Panc1 (cell line): ENCODE data around the gene NOS1.

ENCODE experiments used
- CTCF ChIP-seq: fragments of 450-650 bp; IDR thresholded peaks from 2 replicates; pipeline ENCODE4 v1.5.1; 2017; ENCODE audit warnings: mild to moderate bottlenecking
- POLR2AphosphoS5 ChIP-seq: IDR thresholded peaks from 2 replicates; pipeline ENCODE4 v1.6.1; 2012; ENCODE audit warnings: mild to moderate bottlenecking, low read depth, low read length, moderate library complexity
- SIN3A ChIP-seq: IDR thresholded peaks from 2 replicates; pipeline ENCODE4 v1.6.1; 2012; ENCODE audit warnings: low read depth, mild to moderate bottlenecking, low read length, moderate library complexity, borderline replicate concordance; ENCODE audit not compliant: insufficient read depth
- TF ChIP-seq, protein P1 (sequence below), 2 experiments: IDR thresholded peaks; 2 replicates each; pipeline ENCODE4 v1.6.1; 2011 to 2012; ENCODE audit warnings: low read depth in 2 of 2, control low read depth in 1 of 2, low read length in 1 of 2, mild to moderate bottlenecking in 1 of 2, moderate library complexity in 1 of 2; ENCODE audit not compliant: insufficient read depth in 1 of 2

DNA sequence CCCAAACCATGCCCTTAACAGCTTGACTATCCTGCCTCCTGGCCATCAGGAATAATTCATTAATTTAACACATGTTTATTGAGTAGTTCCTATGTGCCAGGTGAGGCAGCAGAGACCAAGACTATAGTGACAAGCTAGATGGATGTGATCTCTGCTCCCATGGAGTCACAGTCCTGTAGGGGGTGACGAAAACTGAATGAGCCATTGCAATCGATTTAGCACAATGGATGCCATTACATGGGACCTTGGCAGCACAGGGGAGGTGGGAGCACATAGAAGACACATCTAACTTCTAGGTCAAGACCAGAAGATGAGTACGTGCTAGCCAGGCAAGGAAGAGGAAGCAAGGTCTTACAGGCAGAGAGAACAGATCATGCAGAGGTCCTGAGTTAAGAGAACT is 68.7 kb downstream of the NOS1 start:
- no peak for TF ChIP-seq CTCF
- TF ChIP-seq SIN3A = no peak
- no peak for TF ChIP-seq POLR2AphosphoS5
- TF ChIP-seq, protein P1, sequence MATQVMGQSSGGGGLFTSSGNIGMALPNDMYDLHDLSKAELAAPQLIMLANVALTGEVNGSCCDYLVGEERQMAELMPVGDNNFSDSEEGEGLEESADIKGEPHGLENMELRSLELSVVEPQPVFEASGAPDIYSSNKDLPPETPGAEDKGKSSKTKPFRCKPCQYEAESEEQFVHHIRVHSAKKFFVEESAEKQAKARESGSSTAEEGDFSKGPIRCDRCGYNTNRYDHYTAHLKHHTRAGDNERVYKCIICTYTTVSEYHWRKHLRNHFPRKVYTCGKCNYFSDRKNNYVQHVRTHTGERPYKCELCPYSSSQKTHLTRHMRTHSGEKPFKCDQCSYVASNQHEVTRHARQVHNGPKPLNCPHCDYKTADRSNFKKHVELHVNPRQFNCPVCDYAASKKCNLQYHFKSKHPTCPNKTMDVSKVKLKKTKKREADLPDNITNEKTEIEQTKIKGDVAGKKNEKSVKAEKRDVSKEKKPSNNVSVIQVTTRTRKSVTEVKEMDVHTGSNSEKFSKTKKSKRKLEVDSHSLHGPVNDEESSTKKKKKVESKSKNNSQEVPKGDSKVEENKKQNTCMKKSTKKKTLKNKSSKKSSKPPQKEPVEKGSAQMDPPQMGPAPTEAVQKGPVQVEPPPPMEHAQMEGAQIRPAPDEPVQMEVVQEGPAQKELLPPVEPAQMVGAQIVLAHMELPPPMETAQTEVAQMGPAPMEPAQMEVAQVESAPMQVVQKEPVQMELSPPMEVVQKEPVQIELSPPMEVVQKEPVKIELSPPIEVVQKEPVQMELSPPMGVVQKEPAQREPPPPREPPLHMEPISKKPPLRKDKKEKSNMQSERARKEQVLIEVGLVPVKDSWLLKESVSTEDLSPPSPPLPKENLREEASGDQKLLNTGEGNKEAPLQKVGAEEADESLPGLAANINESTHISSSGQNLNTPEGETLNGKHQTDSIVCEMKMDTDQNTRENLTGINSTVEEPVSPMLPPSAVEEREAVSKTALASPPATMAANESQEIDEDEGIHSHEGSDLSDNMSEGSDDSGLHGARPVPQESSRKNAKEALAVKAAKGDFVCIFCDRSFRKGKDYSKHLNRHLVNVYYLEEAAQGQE (IDR thresholded peaks at IDR 0.05; ENCODE audit: insufficient read depth in 1 of 2, low read depth in 2 of 2, low read length in 1 of 2) = no peak
